ENCODE results near the gene NPY. TPM values are rescaled to one million over a fixed set of nuclear protein-coding genes. Genes with fewer than 3 reads are reported as not detected.
"Not testable (repeated sequence)": the region's sequence is repeated elsewhere in the genome, so short reads cannot be mapped to it uniquely, and the experiment has no call there.

Gene NPY
- total and polyA plus RNA-seq, 3 donors from 2014 or later: 1.6 TPM; not detected in 2

DNA sequence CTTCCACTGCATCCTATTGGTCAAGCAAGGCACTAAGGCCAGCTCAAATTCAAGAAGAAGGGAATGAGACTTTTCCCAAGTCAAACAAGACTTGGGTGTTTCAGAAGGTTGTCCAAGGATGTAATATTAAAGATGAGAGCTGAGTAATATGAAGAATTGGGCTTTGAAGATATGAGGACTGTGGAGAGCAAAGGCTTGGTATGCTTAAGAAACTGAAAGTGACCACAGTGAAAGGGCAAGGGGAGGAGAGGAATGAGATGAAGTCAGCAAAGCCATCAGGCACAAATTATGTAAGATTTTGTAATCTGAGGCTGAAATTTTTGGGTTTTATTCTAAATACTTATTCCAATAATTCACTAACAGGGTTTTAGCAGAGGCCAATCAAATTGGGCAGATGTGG, 38.6 kb upstream of the NPY start:
- Histone ChIP-seq H3K4me1 (no peaks in the 10 kb centered on the region), H3K27ac (no peak overlapping the region), H3K27me3 (no peaks in the 10 kb centered on the region), H3K36me3 (ENCODE audit: low read depth, missing control alignments) (no peaks in the 10 kb centered on the region), H3K9me3 (no peaks in the 10 kb centered on the region), H3K4me3 (no peak overlapping the region)
- intact Hi-C loops (cut with DNase I; ENCODE audit: low total_unique reads): no loop called here
- no peak for DNase-seq
- TF ChIP-seq POLR2A (IDR thresholded peaks at IDR 0.05): no peak
- TF ChIP-seq, protein P1, sequence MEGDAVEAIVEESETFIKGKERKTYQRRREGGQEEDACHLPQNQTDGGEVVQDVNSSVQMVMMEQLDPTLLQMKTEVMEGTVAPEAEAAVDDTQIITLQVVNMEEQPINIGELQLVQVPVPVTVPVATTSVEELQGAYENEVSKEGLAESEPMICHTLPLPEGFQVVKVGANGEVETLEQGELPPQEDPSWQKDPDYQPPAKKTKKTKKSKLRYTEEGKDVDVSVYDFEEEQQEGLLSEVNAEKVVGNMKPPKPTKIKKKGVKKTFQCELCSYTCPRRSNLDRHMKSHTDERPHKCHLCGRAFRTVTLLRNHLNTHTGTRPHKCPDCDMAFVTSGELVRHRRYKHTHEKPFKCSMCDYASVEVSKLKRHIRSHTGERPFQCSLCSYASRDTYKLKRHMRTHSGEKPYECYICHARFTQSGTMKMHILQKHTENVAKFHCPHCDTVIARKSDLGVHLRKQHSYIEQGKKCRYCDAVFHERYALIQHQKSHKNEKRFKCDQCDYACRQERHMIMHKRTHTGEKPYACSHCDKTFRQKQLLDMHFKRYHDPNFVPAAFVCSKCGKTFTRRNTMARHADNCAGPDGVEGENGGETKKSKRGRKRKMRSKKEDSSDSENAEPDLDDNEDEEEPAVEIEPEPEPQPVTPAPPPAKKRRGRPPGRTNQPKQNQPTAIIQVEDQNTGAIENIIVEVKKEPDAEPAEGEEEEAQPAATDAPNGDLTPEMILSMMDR (IDR thresholded peaks at IDR 0.05): no peak

DNA sequence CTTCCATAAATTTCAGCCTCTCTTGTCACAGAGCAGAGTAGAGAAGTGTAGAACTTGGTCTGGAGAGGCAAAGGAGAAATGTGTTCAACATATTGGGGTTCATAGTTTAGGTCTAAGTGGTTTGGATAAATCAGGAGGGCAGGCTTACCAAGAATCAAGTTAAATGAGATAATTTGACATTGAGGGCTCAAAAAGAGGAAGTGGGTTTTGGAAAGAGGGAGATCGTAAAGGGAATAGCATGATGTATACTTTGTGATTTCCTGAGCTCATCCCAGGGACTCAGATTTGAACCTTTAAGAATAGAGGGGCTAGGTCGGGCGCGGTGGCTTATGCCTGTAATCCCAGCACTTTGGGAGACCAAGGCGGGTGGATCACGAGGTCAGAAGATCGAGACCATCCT, 34.7 kb upstream of the NPY start:
- no peak for DNase-seq

DNA sequence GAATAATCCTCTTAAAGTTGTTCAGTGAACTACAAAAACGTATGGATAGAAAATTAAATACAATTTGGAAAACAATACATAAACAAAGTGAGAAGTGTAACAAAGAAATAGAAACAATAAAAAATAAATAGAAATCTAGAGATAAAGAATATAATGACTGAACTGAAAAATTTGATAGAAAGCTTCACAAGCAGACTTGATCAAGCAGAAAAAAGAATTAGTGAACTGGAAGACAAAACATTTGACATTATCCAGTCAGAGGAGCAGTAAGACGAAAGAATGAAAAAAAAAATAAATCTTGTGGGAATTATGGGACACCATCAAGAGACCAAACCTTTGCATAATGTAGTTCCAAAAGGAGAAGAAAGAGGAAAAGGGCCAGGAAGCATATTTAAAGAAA, 32.4 kb upstream of the NPY start:
- intact Hi-C loops (cut with DNase I; ENCODE audit: low total_unique reads): no loop called here
- Histone ChIP-seq H3K4me3 (no peak overlapping the region), H3K9me3 (no peaks in the 10 kb centered on the region), H3K4me1 (no peaks in the 10 kb centered on the region), H3K36me3 (ENCODE audit: low read depth, missing control alignments) (no peaks in the 10 kb centered on the region), H3K27me3 (no peaks in the 10 kb centered on the region), H3K27ac (no peak overlapping the region)
- no peak for DNase-seq
- 78 to 82% methylated on average over 2 of the region's 2 CpGs for WGBS, 2 donors
- no peak for TF ChIP-seq POLR2A (IDR thresholded peaks at IDR 0.05)
- TF ChIP-seq, protein P1 (IDR thresholded peaks at IDR 0.05): no peak

More for the DNA sequence above, 34.7 kb upstream of the NPY start:
- Histone ChIP-seq H3K27ac (no peak overlapping the region), H3K27me3 (no peaks in the 10 kb centered on the region), H3K4me3 (no peak overlapping the region), H3K4me1 (no peaks in the 10 kb centered on the region), H3K36me3 (ENCODE audit: low read depth, missing control alignments) (no peaks in the 10 kb centered on the region), H3K9me3 (no peaks in the 10 kb centered on the region)
- intact Hi-C loops (cut with DNase I; ENCODE audit: low total_unique reads): no loop called here
- 90 to 92% methylated on average over 7 of the region's 7 CpGs for WGBS, 2 donors
- TF ChIP-seq, protein P1 (IDR thresholded peaks at IDR 0.05): no peak
- no peak for TF ChIP-seq POLR2A (IDR thresholded peaks at IDR 0.05)

DNA sequence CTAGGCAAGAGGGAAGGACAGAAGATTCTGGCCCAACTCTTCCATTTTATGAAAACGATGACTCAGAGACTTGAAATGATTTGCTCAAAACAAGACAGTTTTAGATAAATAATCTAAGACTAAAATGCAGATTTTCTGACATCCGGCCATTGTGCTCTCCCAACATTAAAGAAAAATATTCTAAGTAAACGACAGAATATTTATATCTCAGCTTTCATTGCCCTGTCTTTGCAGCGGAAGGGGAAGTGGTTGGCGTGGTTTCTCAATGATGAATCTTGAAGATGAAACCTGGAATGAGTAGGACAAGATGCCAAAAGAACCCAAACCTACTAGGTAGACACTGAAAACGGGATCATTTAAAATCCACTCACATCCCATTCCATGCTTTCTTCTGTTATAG, 28.9 kb upstream of the NPY start:
- Histone ChIP-seq H3K36me3 (ENCODE audit: low read depth, missing control alignments) (no peaks in the 10 kb centered on the region), H3K9me3 (no peaks in the 10 kb centered on the region), H3K4me3 (no peak overlapping the region), H3K27ac (no peak overlapping the region), H3K4me1 (no peaks in the 10 kb centered on the region), H3K27me3 (no peaks in the 10 kb centered on the region)
- WGBS, 2 donors: 72 to 77% methylated on average over 6 of the region's 6 CpGs
- intact Hi-C loops (cut with DNase I; ENCODE audit: low total_unique reads): no loop called here
- no peak for DNase-seq
- TF ChIP-seq, protein P1 (IDR thresholded peaks at IDR 0.05): no peak
- no peak for TF ChIP-seq POLR2A (IDR thresholded peaks at IDR 0.05)

DNA sequence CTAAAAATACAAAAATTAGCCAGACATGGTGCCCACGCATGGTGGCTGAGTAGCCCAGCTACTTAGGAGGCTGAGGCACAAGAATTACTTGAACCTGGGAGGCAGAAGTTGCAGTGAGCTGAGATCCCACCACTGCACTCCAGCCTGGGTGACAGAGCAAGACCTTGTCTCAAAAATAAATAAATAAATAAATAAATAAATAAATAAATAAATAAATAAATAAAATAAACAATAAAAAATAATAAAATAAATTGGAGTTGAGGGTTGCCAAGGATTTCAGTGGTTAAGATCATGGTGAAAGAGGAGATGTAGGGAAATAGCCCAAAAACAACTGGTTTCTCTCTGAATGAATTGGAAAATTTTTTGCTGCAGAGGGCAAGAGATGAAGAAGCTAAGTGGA, 25.7 kb upstream of the NPY start:
- DNase-seq; H3K36me3 ChIP-seq (ENCODE audit: low read depth, missing control alignments); H3K4me3 ChIP-seq; H3K4me1 ChIP-seq; H3K27me3 ChIP-seq; intact Hi-C loops (cut with DNase I; ENCODE audit: low total_unique reads); H3K27ac ChIP-seq; H3K9me3 ChIP-seq: not testable (repeated sequence)
- WGBS, 2 donors: 94 to 100% methylated on average over 1 of the region's 1 CpG
